Urinary bladder (tissue), 4 donors: Measurements from ENCODE around the gene ERCC6L2. TPM values are rescaled to one million over a fixed set of nuclear protein-coding genes. Genes with fewer than 3 reads are reported as not detected.

ENCODE experiments used
- DNase-seq: peaks from one replicate; pipeline ENCODE4 v3.0.0-alpha.2; 2015; ENCODE audit errors: extremely low spot score
- H3K27ac ChIP-seq: one replicate; pipeline ENCODE4 v1.5.1; 2013; ENCODE audit warnings: low read depth, mild to moderate bottlenecking, moderate library complexity
- H3K36me3 ChIP-seq: one replicate; pipeline ENCODE4 v1.6.1; 2013; ENCODE audit warnings: mild to moderate bottlenecking, moderate library complexity; ENCODE audit not compliant: insufficient read depth
- H3K4me1 ChIP-seq: one replicate; pipeline ENCODE4 v1.6.1; 2013; ENCODE audit warnings: mild to moderate bottlenecking, moderate library complexity; ENCODE audit not compliant: insufficient read depth
- H3K4me3 ChIP-seq: one replicate; pipeline ENCODE4 v1.5.1; 2013; ENCODE audit warnings: low read depth, low read length
- WGBS: extraction: QIAGEN DNeasy Blood & Tissue Kit; methylation state at CpG from one replicate; pipeline ENCODE4 v1.1.7; 2013; 5-methylcytosine and 5-hydroxymethylcytosine counted together
- polyA plus RNA-seq: library from polyadenylated mRNA; stranded (reverse); fragments of 200-250 nt; gene quantifications from one replicate; pipeline ENCODE4 v1.2.3, GENCODE V29; 2013
- total RNA-seq: library from RNA; depleted of rRNA; stranded (reverse); fragments of >200 nt; gene quantifications from one replicate; pipeline ENCODE4 v1.2.3, GENCODE V29; 2014
- donor health status: healthy with polysubstance abuse.
- donor health status: healthy.

The ERCC6L2 gene
- total and polyA plus RNA-seq, 2 donors = 22.5 to 191 TPM

DNA sequence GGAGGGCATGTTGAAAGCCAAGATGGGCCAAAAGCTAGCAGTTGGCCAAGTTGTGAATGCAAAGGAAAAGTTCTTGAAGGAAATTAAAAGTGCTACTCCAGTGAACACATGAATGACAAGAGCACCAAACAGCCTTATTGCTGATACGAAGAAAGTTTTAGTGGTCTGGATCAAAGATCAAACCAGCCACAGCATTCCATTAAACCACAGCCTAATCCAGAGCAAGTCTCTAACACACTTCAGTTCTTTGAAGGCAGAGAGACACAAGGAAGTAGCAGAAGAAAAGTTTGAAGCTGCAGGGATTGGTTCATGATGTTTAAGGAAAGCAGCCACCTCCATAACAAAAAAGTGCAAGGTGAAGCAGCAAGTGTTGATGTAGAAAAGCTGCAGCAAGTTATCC, 71.6 kb downstream of the ERCC6L2 start:
- no peak for DNase-seq
- 85% methylated on average over 1 of the region's 1 CpG for WGBS
- H3K4me3 ChIP-seq = no peak overlapping the region
- H3K36me3 ChIP-seq = peaks cover 2% of the 10 kb centered on the region
- no peak overlapping the region for H3K27ac ChIP-seq
- no peaks in the 10 kb centered on the region for H3K4me1 ChIP-seq

DNA sequence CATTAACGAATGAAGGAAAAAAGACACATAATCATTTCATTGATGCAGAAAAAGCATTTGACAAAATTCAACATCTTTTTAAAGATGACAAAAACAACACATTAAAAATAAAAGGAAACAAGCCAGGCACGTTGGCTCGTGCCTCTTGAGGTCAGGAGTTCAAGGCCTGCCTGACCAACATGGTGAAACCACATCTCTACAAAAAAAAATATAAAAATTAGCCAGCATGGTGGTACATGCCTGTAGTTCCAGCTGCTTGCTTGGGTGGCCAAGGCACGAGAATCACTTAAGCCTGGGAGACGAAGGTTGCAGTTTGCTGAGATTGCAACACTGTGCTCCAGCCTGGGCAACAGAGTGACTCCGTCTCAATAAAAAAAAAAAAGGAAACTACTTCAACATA, 77.0 kb downstream of the ERCC6L2 start:
- H3K27ac ChIP-seq = no peak overlapping the region
- no peaks in the 10 kb centered on the region for H3K36me3 ChIP-seq
- no peaks in the 10 kb centered on the region for H3K4me1 ChIP-seq
- no peak for DNase-seq
- 88% methylated on average over 6 of the region's 6 CpGs for WGBS
- no peak overlapping the region for H3K4me3 ChIP-seq

- WGBS = 90% methylated on average over 1 of the region's 1 CpG
- DNase-seq = no peak
- H3K36me3 ChIP-seq = no peaks in the 10 kb centered on the region
- no peaks in the 10 kb centered on the region for H3K4me1 ChIP-seq
- H3K4me3 ChIP-seq = no peak overlapping the region
- no peak overlapping the region for H3K27ac ChIP-seq
Measured at GRCh38 chr9:95953986-95954385, 78.5 kb downstream of the ERCC6L2 start.

DNA sequence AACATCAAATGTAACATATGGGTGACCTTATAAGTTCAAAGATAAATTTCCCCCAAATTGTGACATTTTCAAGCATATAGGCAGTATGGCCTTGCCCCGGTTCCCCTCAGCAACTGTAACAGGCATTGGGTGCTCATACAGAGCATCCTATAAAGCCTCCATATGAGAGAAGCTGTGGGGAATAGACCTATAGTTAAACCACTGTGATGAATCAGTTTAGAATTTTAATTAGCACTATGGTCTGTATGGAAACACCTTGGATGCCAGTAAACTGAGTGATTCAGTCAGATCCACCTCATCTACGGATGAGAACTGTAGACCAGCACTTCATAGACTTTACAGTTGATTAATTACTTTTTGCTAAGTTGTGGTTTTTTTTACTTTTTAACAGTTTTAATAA, 79.4 kb downstream of the ERCC6L2 start:
- H3K4me1 ChIP-seq = no peaks in the 10 kb centered on the region
- no peak overlapping the region for H3K4me3 ChIP-seq
- no peak for DNase-seq
- H3K36me3 ChIP-seq = no peaks in the 10 kb centered on the region
- H3K27ac ChIP-seq = no peak overlapping the region
- WGBS = 99% methylated on average over 2 of the region's 2 CpGs

- Histone ChIP-seq H3K4me3 (no peak overlapping the region), H3K4me1 (no peaks in the 10 kb centered on the region), H3K36me3 (no peaks in the 10 kb centered on the region), H3K27ac (no peak overlapping the region)
- WGBS = 57% methylated on average over 2 of the region's 2 CpGs
- DNase-seq = no peak
Measured at GRCh38 chr9:95962936-95963335, 87.4 kb downstream of the ERCC6L2 start.

- Histone ChIP-seq H3K27ac (no peak overlapping the region), H3K4me1 (no peaks in the 10 kb centered on the region), H3K4me3 (no peak overlapping the region), H3K36me3 (no peaks in the 10 kb centered on the region)
- no peak for DNase-seq
- 93% methylated on average over 3 of the region's 3 CpGs for WGBS
Measured at GRCh38 chr9:95963659-95964058, 88.2 kb downstream of the ERCC6L2 start.

DNA sequence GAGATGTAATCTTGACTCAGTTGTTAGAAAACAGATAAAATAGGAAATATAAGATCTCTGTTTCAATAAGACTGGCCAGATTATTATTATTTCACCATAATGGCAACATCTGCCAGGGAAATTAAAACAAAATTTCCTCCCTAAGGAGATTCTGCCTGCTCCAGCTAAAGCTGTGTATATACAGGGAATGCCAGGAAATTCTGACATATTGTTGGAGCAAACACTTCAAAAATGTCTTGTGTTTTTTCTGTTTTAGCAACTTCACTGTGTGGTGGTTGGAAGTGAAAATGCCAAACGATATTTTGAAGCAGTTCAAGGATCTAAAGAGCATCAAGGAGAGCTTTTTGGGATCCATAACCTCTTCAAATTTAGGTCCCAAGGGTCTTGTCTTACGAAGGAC, 90.8 kb downstream of the ERCC6L2 start:
- DNase-seq = no peak
- 46% methylated on average over 2 of the region's 2 CpGs for WGBS
- Histone ChIP-seq H3K4me3 (no peak overlapping the region), H3K27ac (no peak overlapping the region), H3K4me1 (no peaks in the 10 kb centered on the region), H3K36me3 (no peaks in the 10 kb centered on the region)

- Histone ChIP-seq H3K4me1 (no peaks in the 10 kb centered on the region), H3K36me3 (peaks cover 5% of the 10 kb centered on the region), H3K27ac (no peak overlapping the region), H3K4me3 (no peak overlapping the region)
- DNase-seq = no peak
Measured at GRCh38 chr9:95970317-95970716, 94.8 kb downstream of the ERCC6L2 start.

DNA sequence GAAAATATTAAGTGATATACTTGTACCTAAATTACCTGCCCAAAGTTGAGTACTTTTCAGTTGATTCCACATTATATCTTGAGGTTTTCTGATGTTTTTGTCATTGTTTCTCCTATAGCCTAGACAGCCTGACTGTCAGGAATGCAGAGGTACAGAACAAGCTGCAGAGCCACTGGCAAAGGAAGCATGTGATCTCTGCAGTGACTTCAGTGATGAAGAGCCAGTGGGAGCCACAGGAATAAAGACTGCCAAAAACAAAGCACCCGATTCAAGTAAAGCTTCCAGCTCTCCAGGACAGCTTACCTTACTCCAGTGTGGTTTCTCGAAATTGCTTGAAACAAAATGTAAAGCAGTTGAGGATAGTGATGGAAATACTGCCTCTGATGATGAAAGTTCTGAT, 96.3 kb downstream of the ERCC6L2 start:
- no peak for DNase-seq
- 69% methylated on average over 2 of the region's 2 CpGs for WGBS
- Histone ChIP-seq H3K4me1 (no peaks in the 10 kb centered on the region), H3K36me3 (peaks cover 5% of the 10 kb centered on the region), H3K27ac (no peak overlapping the region), H3K4me3 (no peak overlapping the region)

- 99% methylated on average over 1 of the region's 1 CpG for WGBS
Measured at GRCh38 chr9:95974389-95974788, 98.9 kb downstream of the ERCC6L2 start.

GRCh38 chr9:95977371-95977770, 101.9 kb downstream of the ERCC6L2 start:
- 52% methylated on average over 1 of the region's 1 CpG for WGBS

More at GRCh38 chr9:95974389-95974788, 98.9 kb downstream of the ERCC6L2 start:
- Histone ChIP-seq H3K4me1 (no peaks in the 10 kb centered on the region), H3K4me3 (no peak overlapping the region), H3K27ac (no peak overlapping the region), H3K36me3 (peaks cover 5% of the 10 kb centered on the region)
- no peak for DNase-seq

GRCh38 chr9:95978106-95978505, 102.6 kb downstream of the ERCC6L2 start:
- 85% methylated on average over 4 of the region's 4 CpGs for WGBS

More at GRCh38 chr9:95977371-95977770, 101.9 kb downstream of the ERCC6L2 start:
- Histone ChIP-seq H3K4me1 (no peaks in the 10 kb centered on the region), H3K36me3 (peaks cover 1% of the 10 kb centered on the region), H3K4me3 (no peak overlapping the region), H3K27ac (no peak overlapping the region)
- DNase-seq = no peak

GRCh38 chr9:95979446-95979845, 104.0 kb downstream of the ERCC6L2 start:
- peaks cover 2% of the 10 kb centered on the region for H3K4me1 ChIP-seq
- no peak for DNase-seq
- no peaks in the 10 kb centered on the region for H3K36me3 ChIP-seq
- H3K27ac ChIP-seq = no peak overlapping the region
- WGBS = 69% methylated on average over 4 of the region's 4 CpGs
- no peak overlapping the region for H3K4me3 ChIP-seq

More at GRCh38 chr9:95978106-95978505, 102.6 kb downstream of the ERCC6L2 start:
- H3K27ac ChIP-seq = no peak overlapping the region
- no peak overlapping the region for H3K4me3 ChIP-seq
- peaks cover 2% of the 10 kb centered on the region for H3K4me1 ChIP-seq
- peaks cover under 1% of the 10 kb centered on the region for H3K36me3 ChIP-seq
- DNase-seq = no peak

- 65% methylated on average over 8 of the region's 8 CpGs for WGBS
- Histone ChIP-seq H3K4me3 (no peak overlapping the region), H3K4me1 (peaks cover 2% of the 10 kb centered on the region), H3K27ac (no peak overlapping the region), H3K36me3 (no peaks in the 10 kb centered on the region)
- no peak for DNase-seq
Measured at GRCh38 chr9:95980262-95981125, 105.0 kb downstream of the ERCC6L2 start.
